Bronchial epithelial cell (primary cell): Measurements from ENCODE around the gene RAVER1. TPM values are rescaled to one million over a fixed set of nuclear protein-coding genes. Genes with fewer than 3 reads are reported as not detected.
A peak's percentile ranks its signal among the peaks of the same experiment; 100 is the strongest.
"Not testable (repeated sequence)": the region's sequence is repeated elsewhere in the genome, so short reads cannot be mapped to it uniquely, and the experiment has no call there.

Source experiments
- DNase-seq: peaks from one replicate; pipeline ENCODE4 v3.0.0-alpha.2; 2010; ENCODE audit warnings: low read depth
- FAIRE-seq: peaks from 2 replicates; lab custom pipeline; 2011; peaks lifted over from hg19 to GRCh38; lab: Jason Lieb, UNC
- H3K27me3 ChIP-seq: 2 replicates; pipeline ENCODE4 v1.5.1; 2011; ENCODE audit warnings: low read length; ENCODE audit not compliant: control insufficient read depth, insufficient read depth
- H3K36me3 ChIP-seq: 2 replicates; pipeline ENCODE4 v1.5.1; 2011; ENCODE audit warnings: low read length; ENCODE audit not compliant: control insufficient read depth, insufficient read depth
- H3K4me3 ChIP-seq: 2 replicates; pipeline ENCODE4 v1.5.1; 2011; ENCODE audit warnings: mild to moderate bottlenecking, low read depth, low read length, control low read depth
- CTCF ChIP-seq: IDR thresholded peaks from 2 replicates; pipeline ENCODE4 v1.5.1; 2011; ENCODE audit warnings: mild to moderate bottlenecking, moderate library complexity, low read length, control low read depth, inconsistent platforms; ENCODE audit not compliant: insufficient read depth, severe bottlenecking
- total RNA-seq: library from RNA; depleted of rRNA; stranded (reverse); fragments of >200 nt; gene quantifications from 2 replicates; pipeline ENCODE4 v1.2.1, GENCODE V29; 2014

The RAVER1 gene
- total RNA-seq, 1 donor from 2014 or later: 4.2 TPM

GRCh38 chr19:10283301-10284064 lies 49.8 kb downstream of the RAVER1 start:
- no peak for FAIRE-seq
- DNase-seq: peak; percentile 35

GRCh38 chr19:10282043-10282442 lies 51.3 kb downstream of the RAVER1 start:
- not testable (repeated sequence) for DNase-seq, H3K36me3 ChIP-seq, H3K4me3 ChIP-seq, FAIRE-seq, H3K27me3 ChIP-seq

More at GRCh38 chr19:10283301-10284064, 49.8 kb downstream of the RAVER1 start:
- peaks cover 3% of the 10 kb centered on the region for H3K36me3 ChIP-seq
- no peak for TF ChIP-seq CTCF
- H3K27me3 ChIP-seq: no peaks in the 10 kb centered on the region
- H3K4me3 ChIP-seq: no peak overlapping the region

GRCh38 chr19:10279737-10280442 lies 53.4 kb downstream of the RAVER1 start:
- DNase-seq (no peak), FAIRE-seq (no peak)
- TF ChIP-seq CTCF: no peak

GRCh38 chr19:10278935-10279334 lies 54.4 kb downstream of the RAVER1 start:
- H3K27me3 ChIP-seq: no peaks in the 10 kb centered on the region
- no peak overlapping the region for H3K4me3 ChIP-seq
- FAIRE-seq (no peak), DNase-seq (no peak)
- H3K36me3 ChIP-seq: no peaks in the 10 kb centered on the region
- no peak for TF ChIP-seq CTCF

More at GRCh38 chr19:10279737-10280442, 53.4 kb downstream of the RAVER1 start:
- Histone ChIP-seq H3K36me3 (peaks cover 2% of the 10 kb centered on the region), H3K27me3 (no peaks in the 10 kb centered on the region), H3K4me3 (no peak overlapping the region)

GRCh38 chr19:10277795-10278589 lies 55.3 kb downstream of the RAVER1 start:
- no peak for TF ChIP-seq CTCF
- Histone ChIP-seq H3K36me3 (no peaks in the 10 kb centered on the region), H3K27me3 (no peaks in the 10 kb centered on the region), H3K4me3 (no peak overlapping the region)
- no peak for DNase-seq
- no peak for FAIRE-seq

GRCh38 chr19:10274589-10274988 lies 58.7 kb downstream of the RAVER1 start:
- no peak for DNase-seq
- no peak for FAIRE-seq
- no peaks in the 10 kb centered on the region for H3K36me3 ChIP-seq
- H3K4me3 ChIP-seq: no peak overlapping the region
- no peaks in the 10 kb centered on the region for H3K27me3 ChIP-seq
- TF ChIP-seq CTCF: no peak
